Measurements from ENCODE around the gene STXBP2. TPM values are rescaled to one million over a fixed set of nuclear protein-coding genes. Genes with fewer than 3 reads are reported as not detected.

The STXBP2 gene
- total and polyA plus RNA-seq, 9 of the 15 experiments (the other 6 are each of a cell fraction or from before 2014, with no cell fraction given) = 2.5 to 163 (median 71.3) TPM

DNA sequence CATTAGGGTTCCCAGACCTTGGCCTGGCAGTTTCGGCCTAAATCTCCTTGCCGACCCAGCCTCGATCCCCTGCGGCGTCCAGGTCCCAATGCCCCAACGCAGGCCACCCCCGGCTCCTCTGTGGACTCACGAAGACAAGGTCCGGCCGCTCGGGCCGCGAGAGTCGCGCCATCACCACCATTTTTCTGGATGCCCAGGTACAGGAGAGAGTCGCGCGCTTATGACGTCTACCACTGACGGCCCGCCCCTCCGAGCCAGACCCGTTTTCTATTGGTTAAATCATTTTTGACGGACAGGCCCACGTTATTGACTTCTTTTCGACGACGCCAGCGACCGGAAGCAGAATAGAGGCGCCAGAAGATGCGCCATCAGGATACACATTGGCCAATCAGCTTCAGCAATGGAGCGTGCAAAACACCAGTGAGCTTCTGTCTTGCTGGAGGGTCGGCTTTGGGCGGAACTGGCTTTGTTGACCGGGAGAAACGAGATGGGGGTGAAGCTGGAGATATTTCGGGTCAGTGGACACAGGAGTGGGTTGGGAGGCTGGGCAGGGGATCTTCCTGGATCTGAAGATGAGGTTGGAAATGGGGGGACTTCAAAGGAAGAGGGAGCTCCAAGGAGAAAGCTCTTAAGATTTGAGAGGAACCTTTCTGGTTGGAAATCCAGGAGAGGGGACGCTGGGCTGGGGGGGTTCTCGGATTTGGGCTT, 7.4 kb upstream of the STXBP2 start, which contains the start of the genes PET100 and XAB2 (continued):
- TF ChIP-seq, protein P1, sequence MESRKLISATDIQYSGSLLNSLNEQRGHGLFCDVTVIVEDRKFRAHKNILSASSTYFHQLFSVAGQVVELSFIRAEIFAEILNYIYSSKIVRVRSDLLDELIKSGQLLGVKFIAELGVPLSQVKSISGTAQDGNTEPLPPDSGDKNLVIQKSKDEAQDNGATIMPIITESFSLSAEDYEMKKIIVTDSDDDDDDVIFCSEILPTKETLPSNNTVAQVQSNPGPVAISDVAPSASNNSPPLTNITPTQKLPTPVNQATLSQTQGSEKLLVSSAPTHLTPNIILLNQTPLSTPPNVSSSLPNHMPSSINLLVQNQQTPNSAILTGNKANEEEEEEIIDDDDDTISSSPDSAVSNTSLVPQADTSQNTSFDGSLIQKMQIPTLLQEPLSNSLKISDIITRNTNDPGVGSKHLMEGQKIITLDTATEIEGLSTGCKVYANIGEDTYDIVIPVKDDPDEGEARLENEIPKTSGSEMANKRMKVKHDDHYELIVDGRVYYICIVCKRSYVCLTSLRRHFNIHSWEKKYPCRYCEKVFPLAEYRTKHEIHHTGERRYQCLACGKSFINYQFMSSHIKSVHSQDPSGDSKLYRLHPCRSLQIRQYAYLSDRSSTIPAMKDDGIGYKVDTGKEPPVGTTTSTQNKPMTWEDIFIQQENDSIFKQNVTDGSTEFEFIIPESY (CRISPR knock-in tag; IDR thresholded peaks at IDR 0.05) = no peak
- TF ChIP-seq ZFX (CRISPR knock-in tag; IDR thresholded peaks at IDR 0.05) (peak; percentile 94), GATA2 (CRISPR knock-in tag; IDR thresholded peaks at IDR 0.05) (no peak), ZNF184 (CRISPR knock-in tag; IDR thresholded peaks at IDR 0.05) (no peak), ZNF766 (CRISPR knock-in tag; conservative IDR thresholded peaks at IDR 0.05) (no peak), FOXP1 (CRISPR knock-in tag; IDR thresholded peaks at IDR 0.05) (no peak; the same call in 1 of the 2 replicates), HSF4 (CRISPR knock-in tag; IDR thresholded peaks at IDR 0.05; ENCODE audit: borderline replicate concordance) (no peak), PCBP1 (IDR thresholded peaks at IDR 0.05; ENCODE audit: low read depth, low read length, poor library complexity, severe bottlenecking) (no peak), ZNF274 (IDR thresholded peaks at IDR 0.05; ENCODE audit: borderline replicate concordance, low read depth, low read length) (no peak), ZNF384 (IDR thresholded peaks at IDR 0.05; ENCODE audit: low read depth, low read length) (no peak), MYNN (IDR thresholded peaks at IDR 0.05) (no peak), MYNN (CRISPR knock-in tag; IDR thresholded peaks at IDR 0.05) (no peak), ZKSCAN8 (CRISPR knock-in tag; IDR thresholded peaks at IDR 0.05) (no peak), POLR3A (IDR thresholded peaks at IDR 0.05; ENCODE audit: borderline replicate concordance, extremely low read depth, insufficient read depth, insufficient read length) (no peak), SPI1 (IDR thresholded peaks at IDR 0.05; ENCODE audit: borderline replicate concordance, low read depth, low read length) (peak; percentile 71; the same call in 1 of the 2 replicates), ESRRA (IDR thresholded peaks at IDR 0.05; ENCODE audit: borderline replicate concordance, low read depth) (no peak), ETS2 (tag; IDR thresholded peaks at IDR 0.05; ENCODE audit: borderline replicate concordance, poor library complexity, severe bottlenecking) (no peak), ZNF57 (CRISPR knock-in tag; IDR thresholded peaks at IDR 0.05) (no peak)
- TF ChIP-seq, protein P2, sequence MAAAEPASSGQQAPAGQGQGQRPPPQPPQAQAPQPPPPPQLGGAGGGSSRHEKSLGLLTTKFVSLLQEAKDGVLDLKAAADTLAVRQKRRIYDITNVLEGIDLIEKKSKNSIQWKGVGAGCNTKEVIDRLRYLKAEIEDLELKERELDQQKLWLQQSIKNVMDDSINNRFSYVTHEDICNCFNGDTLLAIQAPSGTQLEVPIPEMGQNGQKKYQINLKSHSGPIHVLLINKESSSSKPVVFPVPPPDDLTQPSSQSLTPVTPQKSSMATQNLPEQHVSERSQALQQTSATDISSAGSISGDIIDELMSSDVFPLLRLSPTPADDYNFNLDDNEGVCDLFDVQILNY (CRISPR knock-in tag; IDR thresholded peaks at IDR 0.05) = no peak
- TF ChIP-seq, protein P3, sequence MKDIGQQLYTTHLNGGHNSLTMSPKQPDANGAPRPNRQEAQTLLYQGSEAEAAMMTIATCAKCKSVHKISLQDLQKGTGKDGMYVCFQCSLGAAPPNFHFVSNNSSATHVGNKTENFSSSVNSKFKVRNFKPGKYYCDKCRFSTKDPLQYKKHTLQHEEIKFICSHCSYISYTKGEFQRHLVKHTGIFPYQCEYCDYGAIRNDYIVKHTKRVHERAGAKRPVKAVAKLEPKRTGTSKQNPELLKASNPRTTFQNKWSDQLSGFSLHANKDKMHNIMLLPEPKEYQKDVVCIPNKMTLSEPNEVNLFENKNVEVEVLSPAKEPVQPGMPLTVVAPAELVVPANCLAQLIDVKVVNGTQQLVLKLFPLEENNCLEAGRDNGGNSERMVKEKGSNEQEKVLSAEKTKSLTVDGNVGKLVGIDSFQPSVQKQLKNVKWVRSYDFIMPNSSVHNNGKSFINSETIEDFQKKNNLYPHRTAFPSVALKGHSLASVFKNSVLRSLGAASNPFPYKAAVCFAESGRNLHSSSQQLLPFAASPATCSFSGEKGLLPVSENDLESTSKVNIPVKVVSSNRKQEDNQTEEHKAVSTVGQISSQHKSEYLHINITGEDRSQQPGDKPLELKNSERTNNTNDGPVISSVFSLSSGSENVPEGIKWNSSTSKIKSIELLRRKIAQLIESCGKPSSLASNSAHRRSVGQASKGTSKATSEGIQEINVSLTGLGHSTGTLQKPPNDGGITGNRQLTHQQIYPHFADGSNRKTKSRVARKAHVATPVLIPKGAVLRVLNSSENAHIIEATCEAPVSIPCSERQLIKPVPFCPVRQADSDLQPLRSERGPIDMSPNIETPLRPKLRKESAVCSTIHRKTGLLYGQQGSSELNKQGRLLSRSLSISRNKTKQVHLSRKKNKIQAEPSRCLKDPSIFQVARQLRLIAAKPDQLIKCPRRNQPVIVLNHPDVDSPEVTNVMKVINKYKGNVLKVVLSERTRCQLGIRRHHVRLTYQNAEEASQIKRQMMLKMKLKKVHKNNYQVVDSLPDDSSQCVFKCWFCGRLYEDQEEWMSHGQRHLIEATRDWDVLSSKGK (CRISPR knock-in tag; IDR thresholded peaks at IDR 0.05) = no peak
